Measurements from ENCODE around the gene MICU1. TPM values are rescaled to one million over a fixed set of nuclear protein-coding genes. Genes with fewer than 3 reads are reported as not detected.
"Not testable (repeated sequence)": the region's sequence is repeated elsewhere in the genome, so short reads cannot be mapped to it uniquely, and the experiment has no call there.

Gene MICU1
- total RNA-seq, 1 donor from 2014 or later = 66.8 TPM

DNA sequence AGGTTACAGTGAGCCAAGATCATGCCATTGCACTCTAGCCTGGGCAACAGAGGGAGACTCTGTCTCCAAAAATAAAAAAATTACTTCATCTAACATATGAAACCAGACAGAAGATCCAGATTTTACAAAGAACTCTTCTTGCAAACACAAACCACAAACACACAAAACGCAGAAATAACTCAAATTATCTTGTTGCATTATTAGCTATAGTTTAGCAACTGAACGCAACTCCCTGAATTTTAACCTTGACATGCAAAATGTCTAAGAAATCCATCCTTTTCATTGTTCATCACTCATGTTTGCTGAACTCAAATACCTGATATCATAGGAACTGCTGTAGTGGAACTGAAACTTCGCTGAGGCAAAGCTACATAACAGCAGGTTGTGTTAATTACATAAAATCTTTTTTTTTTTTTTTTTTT, 64.1 kb downstream of the MICU1 start:
- no peak for DNase-seq

- no peak for DNase-seq
These were observed 68.5 kb downstream of the MICU1 start for GRCh38 chr10:72557362-72557761.

DNA sequence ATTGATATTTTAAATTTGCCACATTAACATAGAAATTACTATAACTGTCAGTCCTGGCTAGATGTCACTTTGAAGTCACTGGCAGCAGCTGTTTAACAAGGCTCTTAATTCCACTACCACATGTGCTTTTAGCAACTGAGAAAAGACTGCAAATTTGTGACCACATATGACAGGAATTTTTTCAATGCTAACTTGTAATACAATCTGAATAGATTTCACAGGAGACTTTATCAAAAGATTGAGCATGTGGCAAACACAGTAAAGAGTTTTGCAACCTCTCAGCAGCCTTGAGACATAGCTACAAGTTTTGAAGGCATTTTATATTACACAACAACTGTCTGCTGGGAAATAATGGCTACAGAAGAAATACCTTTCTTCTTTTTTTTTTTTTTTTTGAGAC, 73.0 kb downstream of the MICU1 start:
- no peak for DNase-seq

DNA sequence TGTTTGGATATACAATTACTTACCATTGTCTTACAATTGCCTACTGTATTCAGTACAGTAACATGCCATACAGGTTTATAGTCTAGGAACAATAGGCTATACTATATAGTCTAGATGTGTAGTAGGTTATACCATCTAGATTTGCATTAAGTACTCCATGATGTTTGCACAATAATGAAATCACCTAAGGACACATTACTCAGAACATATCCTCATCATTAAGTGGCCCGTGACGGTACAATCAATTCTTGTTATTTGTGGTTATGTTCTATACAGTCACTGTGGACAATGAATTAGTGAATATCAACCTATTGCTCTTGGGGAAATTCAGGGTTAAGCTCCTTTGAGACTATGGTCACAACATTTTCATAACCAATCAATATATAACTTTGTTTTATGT, 75.6 kb downstream of the MICU1 start:
- no peak for DNase-seq

- no peak for DNase-seq
These were observed 80.3 kb downstream of the MICU1 start for GRCh38 chr10:72545546-72545945.

- DNase-seq = not testable (repeated sequence)
These were observed 82.0 kb downstream of the MICU1 start for GRCh38 chr10:72543855-72544254.

DNA sequence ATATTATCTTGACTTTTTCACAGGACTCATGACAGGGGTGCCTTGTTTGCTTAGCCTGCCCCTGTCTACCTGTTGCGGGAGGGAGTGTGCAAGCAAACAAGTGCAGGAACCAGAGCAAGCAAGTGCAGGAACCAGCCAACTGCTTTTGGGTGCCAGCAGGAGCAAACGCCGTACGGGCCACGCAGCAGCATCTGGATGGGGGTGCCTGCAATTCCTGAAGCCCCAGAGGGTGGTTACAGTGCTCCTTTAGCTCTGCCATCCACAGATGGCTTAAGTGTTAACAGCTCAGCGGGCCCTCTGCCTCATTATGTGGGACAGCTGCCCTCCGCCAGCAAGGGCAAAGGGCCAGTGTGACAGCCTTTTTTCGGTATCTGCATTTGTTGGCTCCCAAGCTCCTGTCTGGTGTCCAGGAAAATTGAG, 83.5 kb downstream of the MICU1 start:
- DNase-seq = no peak

DNA sequence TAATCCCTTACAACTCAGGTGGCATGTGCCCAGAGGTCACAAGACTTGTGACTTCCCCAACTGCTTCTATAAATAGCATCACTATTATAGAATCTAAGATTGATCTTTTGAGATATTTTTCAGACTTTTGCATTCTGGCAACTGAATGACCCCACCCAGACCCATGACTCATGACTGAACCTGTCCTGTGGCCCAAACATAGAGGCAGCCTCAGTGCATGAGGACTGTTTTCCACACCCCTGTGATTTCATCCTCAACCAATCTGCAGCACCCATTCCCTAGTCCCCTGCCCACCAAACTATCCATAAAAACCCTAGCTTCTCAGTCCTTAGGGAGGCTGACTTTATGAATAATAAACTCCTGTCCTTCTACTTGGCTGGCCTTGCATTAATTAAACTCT, 84.5 kb downstream of the MICU1 start:
- no peak for DNase-seq

DNA sequence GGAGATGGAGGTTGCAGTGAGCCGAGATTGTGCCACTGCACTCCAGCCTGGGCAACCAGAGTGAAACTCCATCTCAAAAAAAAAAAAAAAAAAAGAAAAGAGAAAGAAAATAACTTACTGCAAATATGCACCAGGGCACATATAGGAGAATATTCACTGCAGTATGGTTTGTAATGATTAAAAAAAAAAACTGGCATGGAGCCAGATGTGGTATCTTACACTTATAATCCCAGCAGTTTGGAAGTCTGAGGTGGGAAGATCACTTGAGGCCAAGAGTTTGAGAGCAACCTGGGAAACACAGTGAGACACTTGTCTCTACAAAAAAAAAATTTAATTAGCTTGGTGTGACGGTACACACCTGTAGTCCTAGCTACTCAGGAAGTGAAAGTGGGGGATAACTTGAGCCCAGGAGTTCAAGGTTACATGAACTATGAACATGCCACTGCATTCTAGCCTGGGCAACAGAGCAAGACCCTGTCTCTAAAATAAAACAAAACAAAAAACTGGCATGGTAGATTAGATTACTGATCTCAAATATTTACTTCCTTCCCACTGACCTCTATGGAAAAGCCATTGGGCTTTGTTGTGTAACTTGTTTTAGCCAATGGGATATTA, 85.6 kb downstream of the MICU1 start:
- no peak for DNase-seq

GRCh38 chr10:72539137-72539536, 86.7 kb downstream of the MICU1 start:
- DNase-seq = no peak

- DNase-seq = no peak
These were observed 100.2 kb downstream of the MICU1 start for GRCh38 chr10:72525689-72526088.

DNA sequence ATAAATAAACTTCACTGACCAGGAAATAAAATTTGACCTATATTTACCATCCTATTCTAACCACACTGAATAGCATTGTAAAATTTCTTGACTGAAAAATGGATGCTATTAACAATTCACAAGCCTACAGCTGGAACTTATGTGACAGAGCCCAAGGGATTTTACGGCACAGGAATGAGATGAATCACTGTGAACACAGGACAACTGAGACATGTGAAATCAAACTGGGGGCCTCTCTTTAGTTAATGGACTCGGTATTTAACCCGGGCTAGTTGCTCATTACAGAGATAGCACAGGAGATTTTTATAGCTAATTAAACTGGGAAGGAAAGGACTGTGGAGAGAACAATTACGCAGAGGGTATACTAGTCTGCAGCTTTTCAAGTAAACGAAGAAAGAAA, 100.6 kb downstream of the MICU1 start:
- no peak for DNase-seq

DNA sequence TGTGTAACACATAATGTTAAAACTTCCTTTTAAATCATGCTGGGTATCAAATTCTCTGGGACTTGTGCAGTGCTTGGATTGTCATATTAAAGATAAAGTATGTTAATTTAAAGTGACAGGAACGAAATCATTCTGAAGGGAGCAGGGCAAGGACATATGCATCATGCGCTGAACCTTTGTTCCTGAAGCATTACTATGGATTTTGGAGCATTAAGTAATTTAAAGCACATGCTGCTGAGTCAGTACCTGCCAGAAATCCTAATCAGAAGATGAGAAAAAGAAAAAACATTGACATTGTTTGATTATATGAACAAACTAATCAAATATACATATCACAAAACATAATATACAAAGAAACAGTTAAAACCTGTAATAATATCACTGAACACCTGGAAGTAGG, 101.4 kb downstream of the MICU1 start:
- DNase-seq = no peak

- no peak for DNase-seq
These were observed 101.9 kb downstream of the MICU1 start for GRCh38 chr10:72523932-72524396.

DNA sequence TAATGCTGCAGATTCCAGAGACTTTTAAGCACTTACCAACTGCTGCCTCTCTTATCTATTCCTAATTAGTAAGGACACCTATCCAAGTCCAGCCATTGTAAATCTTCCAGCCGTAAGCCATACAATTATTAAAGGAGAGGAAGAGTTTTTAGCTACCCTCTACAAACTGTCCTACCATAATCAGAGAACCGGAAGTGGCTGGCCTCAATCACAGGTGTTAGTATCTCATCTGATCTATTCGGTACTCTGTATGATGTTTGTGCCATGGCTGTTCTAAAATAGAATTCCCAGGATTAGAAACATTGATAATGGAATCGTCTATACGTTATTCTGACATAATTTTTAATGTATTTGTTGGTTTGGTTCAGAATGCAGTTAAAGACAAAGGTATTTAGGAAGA, 102.8 kb downstream of the MICU1 start:
- no peak for DNase-seq

GRCh38 chr10:72517244-72517643, 108.6 kb downstream of the MICU1 start:
- no peak for DNase-seq

GRCh38 chr10:72515455-72515854, 110.4 kb downstream of the MICU1 start:
- DNase-seq = no peak

DNA sequence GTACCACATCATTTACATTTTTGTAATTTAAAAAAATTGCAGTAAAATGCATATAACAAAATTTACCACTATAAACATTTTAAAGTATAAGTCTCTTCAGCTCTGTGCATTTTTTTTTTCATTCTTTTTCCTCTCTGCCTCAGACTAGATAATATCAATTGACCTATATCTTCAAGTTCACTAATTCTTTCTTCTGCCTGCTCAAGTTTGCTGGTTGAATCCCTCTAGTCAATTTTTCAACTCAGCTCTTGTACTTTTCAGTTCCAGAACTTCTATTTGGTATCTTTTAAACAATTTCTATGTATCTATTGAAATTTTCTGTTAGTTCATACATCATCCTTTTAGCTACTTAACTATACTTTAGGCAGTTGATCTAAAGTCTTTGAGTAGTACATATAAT, 112.0 kb downstream of the MICU1 start:
- no peak for DNase-seq

- DNase-seq = no peak
These were observed 114.4 kb downstream of the MICU1 start for GRCh38 chr10:72511459-72511858.

- DNase-seq = no peak
These were observed 115.9 kb downstream of the MICU1 start for GRCh38 chr10:72509941-72510340.

- no peak for DNase-seq
These were observed 116.6 kb downstream of the MICU1 start for GRCh38 chr10:72509206-72509799.

- no peak for DNase-seq
These were observed 117.8 kb downstream of the MICU1 start for GRCh38 chr10:72508033-72508432.

GRCh38 chr10:72506474-72506873, 119.4 kb downstream of the MICU1 start:
- no peak for DNase-seq

- no peak for DNase-seq
These were observed 120.4 kb downstream of the MICU1 start for GRCh38 chr10:72505435-72505834.

All from occipital lobe (tissue), 2 donors.